CD4-positive, alpha-beta T cell treated with Interleukin-12 subunit alpha and Interleukin-12 subunit beta, for 1 hour (primary cell): ENCODE results near the gene SLC16A12.
"Not testable (repeated sequence)": the region's sequence is repeated elsewhere in the genome, so short reads cannot be mapped to it uniquely, and the experiment has no call there.

Experiments used
- DNase-seq: peaks from one replicate; pipeline ENCODE4 v3.0.0-alpha.2; 2020

SLC16A12 gene

GRCh38 chr10:89547853-89548513 is 12.6 kb upstream of the SLC16A12 start:
- no peak for DNase-seq

- not testable (repeated sequence) for DNase-seq
Measured at GRCh38 chr10:89546651-89547050, 11.3 kb upstream of the SLC16A12 start.

GRCh38 chr10:89543841-89544240 is 8.4 kb upstream of the SLC16A12 start:
- no peak for DNase-seq

- DNase-seq = no peak
Measured at GRCh38 chr10:89540420-89540949, 5.1 kb upstream of the SLC16A12 start.

GRCh38 chr10:89537364-89537763 is 2.0 kb upstream of the SLC16A12 start:
- no peak for DNase-seq

- DNase-seq = no peak
Measured at GRCh38 chr10:89536013-89536354, 590 bp upstream of the SLC16A12 start.

GRCh38 chr10:89534826-89535166 is 598 bp downstream of the SLC16A12 start:
- no peak for DNase-seq

- DNase-seq = no peak
Measured at GRCh38 chr10:89532476-89532875, 2.9 kb downstream of the SLC16A12 start.

- DNase-seq = no peak
Measured at GRCh38 chr10:89531359-89531758, 4.0 kb downstream of the SLC16A12 start.

GRCh38 chr10:89529711-89530110 is 5.7 kb downstream of the SLC16A12 start:
- not testable (repeated sequence) for DNase-seq

GRCh38 chr10:89526358-89526757 is 9.0 kb downstream of the SLC16A12 start:
- DNase-seq = no peak

GRCh38 chr10:89525556-89525955 is 9.8 kb downstream of the SLC16A12 start:
- DNase-seq = no peak

- DNase-seq = no peak
Measured at GRCh38 chr10:89524279-89524678, 11.1 kb downstream of the SLC16A12 start.

GRCh38 chr10:89523274-89523673 is 12.1 kb downstream of the SLC16A12 start:
- no peak for DNase-seq

GRCh38 chr10:89522463-89522862 is 12.9 kb downstream of the SLC16A12 start:
- DNase-seq = no peak

GRCh38 chr10:89521368-89521767 is 14.0 kb downstream of the SLC16A12 start:
- DNase-seq = no peak

GRCh38 chr10:89520706-89521105 is 14.7 kb downstream of the SLC16A12 start:
- DNase-seq = no peak

- DNase-seq = no peak
Measured at GRCh38 chr10:89518876-89519842, 16.2 kb downstream of the SLC16A12 start.

- DNase-seq = no peak
Measured at GRCh38 chr10:89518108-89518507, 17.3 kb downstream of the SLC16A12 start.

GRCh38 chr10:89516149-89516832 is 19.1 kb downstream of the SLC16A12 start:
- DNase-seq = no peak

GRCh38 chr10:89515031-89515841 is 20.2 kb downstream of the SLC16A12 start:
- DNase-seq = no peak

- DNase-seq = no peak
Measured at GRCh38 chr10:89513206-89513605, 22.2 kb downstream of the SLC16A12 start.
